ENCODE data around the gene HOXD11.

HOXD11 gene

GRCh38 chr2:176081376-176081836 lies 25.7 kb upstream of the HOXD11 start:
- DNase-seq (ENCODE audit: low read depth in 4 of 4, low spot score in 1 of 4) = no peak

- DNase-seq (ENCODE audit: low read depth in 4 of 4, low spot score in 1 of 4) = no peak
Measured at GRCh38 chr2:176081837-176082524, 25.1 kb upstream of the HOXD11 start.

- DNase-seq (ENCODE audit: low read depth in 4 of 4, low spot score in 1 of 4) = no peak
Measured at GRCh38 chr2:176082525-176082823, 24.6 kb upstream of the HOXD11 start.

- DNase-seq (ENCODE audit: low read depth in 4 of 4, low spot score in 1 of 4) = no peak
Measured at GRCh38 chr2:176082824-176083751, 24.0 kb upstream of the HOXD11 start.

GRCh38 chr2:176083796-176084261 lies 23.3 kb upstream of the HOXD11 start, which contains the start of gene EVX2:
Gene EVX2, minus strand, starts transcription at chr2:176083962. Its CDS starts 186 bp downstream, at chr2:176083776.
- DNase-seq (ENCODE audit: low read depth in 4 of 4, low spot score in 1 of 4) = no peak

GRCh38 chr2:176084611-176085119 lies 22.4 kb upstream of the HOXD11 start:
- DNase-seq (ENCODE audit: low read depth in 4 of 4, low spot score in 1 of 4) = no peak

- no peak for DNase-seq (ENCODE audit: low read depth in 4 of 4, low spot score in 1 of 4)
Measured at GRCh38 chr2:176085120-176085788, 21.8 kb upstream of the HOXD11 start.

GRCh38 chr2:176085861-176086771 lies 21.0 kb upstream of the HOXD11 start:
- DNase-seq (ENCODE audit: low read depth in 4 of 4, low spot score in 1 of 4) = no peak

- DNase-seq (ENCODE audit: low read depth in 4 of 4, low spot score in 1 of 4) = no peak
Measured at GRCh38 chr2:176087330-176088047, 19.6 kb upstream of the HOXD11 start.

GRCh38 chr2:176088048-176088936 lies 18.8 kb upstream of the HOXD11 start:
- DNase-seq (ENCODE audit: low read depth in 4 of 4, low spot score in 1 of 4) = no peak

- DNase-seq (ENCODE audit: low read depth in 4 of 4, low spot score in 1 of 4) = no peak
Measured at GRCh38 chr2:176088937-176089842, 17.9 kb upstream of the HOXD11 start.

GRCh38 chr2:176089843-176090395 lies 17.2 kb upstream of the HOXD11 start:
- no peak for DNase-seq (ENCODE audit: low read depth in 4 of 4, low spot score in 1 of 4)

- no peak for DNase-seq (ENCODE audit: low read depth in 4 of 4, low spot score in 1 of 4)
Measured at GRCh38 chr2:176090862-176091261, 16.2 kb upstream of the HOXD11 start.

GRCh38 chr2:176091329-176092258 lies 15.5 kb upstream of the HOXD11 start:
- DNase-seq (ENCODE audit: low read depth in 4 of 4, low spot score in 1 of 4) = no peak

GRCh38 chr2:176092270-176093144 lies 14.6 kb upstream of the HOXD11 start, which contains the start of gene HOXD13:
Gene HOXD13, plus strand, starts transcription at chr2:176092721. Its CDS starts 170 bp downstream, at chr2:176092891.
- no peak for DNase-seq (ENCODE audit: low read depth in 4 of 4, low spot score in 1 of 4)

All from stimulated activated CD4-positive, alpha-beta T cell treated with anti-CD3 and anti-CD28 coated beads, Interleukin-1b, Interleukin-23, amount 100 ng/mL, for 24 hours (primary cell).